ENCODE measurements around the gene ADGRG1.
"Not testable (repeated sequence)": the region's sequence is repeated elsewhere in the genome, so short reads cannot be mapped to it uniquely, and the experiment has no call there.

Gene ADGRG1

GRCh38 chr16:57704905-57705852 is 76.7 kb downstream of the ADGRG1 start:
- DNase-seq, result no peak

- DNase-seq, result no peak
These were observed 78.3 kb downstream of the ADGRG1 start for GRCh38 chr16:57706717-57707116.

GRCh38 chr16:57707331-57707730 is 78.9 kb downstream of the ADGRG1 start:
- no peak for DNase-seq

GRCh38 chr16:57708168-57708567 is 79.7 kb downstream of the ADGRG1 start:
- DNase-seq, result no peak

GRCh38 chr16:57709663-57710062 is 81.2 kb downstream of the ADGRG1 start:
- DNase-seq, result no peak

- no peak for DNase-seq
These were observed 82.9 kb downstream of the ADGRG1 start for GRCh38 chr16:57711346-57711745.

- no peak for DNase-seq
These were observed 83.6 kb downstream of the ADGRG1 start for GRCh38 chr16:57711993-57712392.

GRCh38 chr16:57712569-57712968 is 84.1 kb downstream of the ADGRG1 start:
- DNase-seq, result not testable (repeated sequence)

GRCh38 chr16:57713596-57713995 is 85.2 kb downstream of the ADGRG1 start:
- no peak for DNase-seq

GRCh38 chr16:57714047-57714446 is 85.6 kb downstream of the ADGRG1 start:
- no peak for DNase-seq
